T-helper 1 cell treated with Interleukin-12 subunit alpha and Interleukin-12 subunit beta and Interleukin-4 antibody, amounts not matched to agents 30 ng/mL and 1 ng/mL, for 36 hours (primary cell): Measurements from ENCODE around the gene NRP2. TPM values are rescaled to one million over a fixed set of nuclear protein-coding genes. Genes with fewer than 3 reads are reported as not detected.

Experiments
- intact Hi-C: fragments of 100-400 bp; cut with micrococcal nuclease; formaldehyde crosslinking; loops from one replicate; pipeline ENCODE4 v1.15.1; 2024
- total RNA-seq: library from RNA; stranded (reverse); gene quantifications from 2 replicates; pipeline ENCODE4 v1.2.3, GENCODE V29; 2022

The NRP2 gene
- total RNA-seq, 1 donor from 2014 or later: 11.4 TPM

GRCh38 chr2:205685314-205686055 is 3.2 kb downstream of the NRP2 start:
- intact Hi-C loops: loop anchor here (10.0 kb wide), 1 partner anchor 631 kb away; no protein-coding TSS in a partner anchor

- intact Hi-C loops: loop anchor here (10.0 kb wide), 1 partner anchor 631 kb away; no protein-coding TSS in a partner anchor
Measured at GRCh38 chr2:205686056-205686782, 3.9 kb downstream of the NRP2 start.

- intact Hi-C loops: loop anchor here (10.0 kb wide), 1 partner anchor 632 kb away; no protein-coding TSS in a partner anchor
Measured at GRCh38 chr2:205686783-205687640, 4.7 kb downstream of the NRP2 start.

- intact Hi-C loops: loop anchor here (10.0 kb wide), 1 partner anchor 633 kb away; no protein-coding TSS in a partner anchor
Measured at GRCh38 chr2:205687641-205687956, 5.3 kb downstream of the NRP2 start.

GRCh38 chr2:205688417-205689200 is 6.3 kb downstream of the NRP2 start:
- intact Hi-C loops: loop anchor here (10.0 kb wide), 1 partner anchor 634 kb away; no protein-coding TSS in a partner anchor

GRCh38 chr2:205689820-205690219 is 7.5 kb downstream of the NRP2 start:
- intact Hi-C loops: loop anchor here (10.0 kb wide), 1 partner anchor 635 kb away; no protein-coding TSS in a partner anchor

GRCh38 chr2:205692104-205692503 is 9.8 kb downstream of the NRP2 start:
- intact Hi-C loops: no loop called here

GRCh38 chr2:205694256-205694655 is 12.0 kb downstream of the NRP2 start:
- intact Hi-C loops: no loop called here

GRCh38 chr2:205695460-205695991 is 13.2 kb downstream of the NRP2 start:
- intact Hi-C loops: no loop called here

- intact Hi-C loops: no loop called here
Measured at GRCh38 chr2:205696331-205696926, 14.1 kb downstream of the NRP2 start.

GRCh38 chr2:205696927-205697441 is 14.7 kb downstream of the NRP2 start:
- intact Hi-C loops: no loop called here

- intact Hi-C loops: no loop called here
Measured at GRCh38 chr2:205698286-205699268, 16.3 kb downstream of the NRP2 start.

- intact Hi-C loops: no loop called here
Measured at GRCh38 chr2:205699515-205700289, 17.4 kb downstream of the NRP2 start.

GRCh38 chr2:205700331-205701132 is 18.2 kb downstream of the NRP2 start:
- intact Hi-C loops: no loop called here

GRCh38 chr2:205701509-205701908 is 19.2 kb downstream of the NRP2 start:
- intact Hi-C loops: no loop called here

- intact Hi-C loops: no loop called here
Measured at GRCh38 chr2:205702576-205702975, 20.3 kb downstream of the NRP2 start.
